Aorta (tissue), 5 donors: Measurements from ENCODE around the gene PRRG1. TPM values are rescaled to one million over a fixed set of nuclear protein-coding genes. Genes with fewer than 3 reads are reported as not detected.

Source experiments
- ATAC-seq: fragments of 200-7000 bp; cut with Tn5 transposase; one replicate; pipeline ENCODE4 v1.9.1; 2022; ENCODE audit warnings: moderate library complexity; ENCODE audit not compliant: low FRiP score
- DNase-seq, 2 donors: peaks; one replicate each; pipeline ENCODE4 v3.0.0-alpha.2; 2020
- H3K27ac ChIP-seq, 2 donors: one replicate each; pipeline ENCODE4 v1.5.1; 2013; ENCODE audit warnings: low read length in 2 of 2, mild to moderate bottlenecking in 2 of 2, moderate library complexity in 2 of 2, control low read depth in 1 of 2, inconsistent platforms in 1 of 2, low read depth in 1 of 2
- H3K27me3 ChIP-seq, 2 donors: one replicate each; pipeline ENCODE4 v1.6.1; 2013; ENCODE audit warnings: control low read depth in 1 of 2, low read length in 1 of 2, mild to moderate bottlenecking in 1 of 2, moderate library complexity in 1 of 2; ENCODE audit not compliant: insufficient read depth in 2 of 2, control insufficient read depth in 1 of 2
- H3K36me3 ChIP-seq, 2 donors: one replicate each; pipeline ENCODE4 v1.6.1; 2013; ENCODE audit warnings: control low read depth in 1 of 2, low read length in 1 of 2, mild to moderate bottlenecking in 1 of 2; ENCODE audit not compliant: insufficient read depth in 2 of 2, control insufficient read depth in 1 of 2
- H3K4me1 ChIP-seq, 2 donors: one replicate each; pipeline ENCODE4 v1.6.1; 2013; ENCODE audit warnings: low read length in 2 of 2, control low read depth in 1 of 2, mild to moderate bottlenecking in 1 of 2, moderate library complexity in 1 of 2; ENCODE audit not compliant: insufficient read depth in 2 of 2, control insufficient read depth in 1 of 2
- H3K4me3 ChIP-seq, 2 donors: one replicate each; pipeline ENCODE4 v1.5.1; 2013; ENCODE audit warnings: low read length in 2 of 2, control low read depth in 1 of 2, mild to moderate bottlenecking in 1 of 2
- H3K9me3 ChIP-seq: one replicate; pipeline ENCODE4 v1.6.1; 2013; ENCODE audit warnings: mild to moderate bottlenecking, low read length; ENCODE audit not compliant: control insufficient read depth
- WGBS, 2 donors: extraction: QIAGEN DNeasy Blood & Tissue Kit; methylation state at CpG; one replicate each; pipeline ENCODE4 v1.1.7; 2013; 5-methylcytosine and 5-hydroxymethylcytosine counted together
- intact Hi-C, 2 donors: fragments of 100-400 bp; cut with DNase I; formaldehyde crosslinking; loops; one replicate each; pipeline versions ENCODE4 v1.14.2 to v1.15.0; 2022
- polyA plus RNA-seq, 2 donors: library from polyadenylated mRNA; stranded (reverse); fragments of 200-250 nt; gene quantifications; one replicate each; pipeline ENCODE4 v1.2.3, GENCODE V29; 2013
- total RNA-seq, 2 donors: library from RNA; stranded (reverse); fragmentation: NEBNext Ultra II Directional; extraction: Animal tissue kit (Norgen Biotek cat#: 25700); gene quantifications; one replicate each; pipeline ENCODE4 v1.2.1, GENCODE V29; 2021
- donor health status: healthy with polysubstance abuse.
- donor health status: Bipolar disorder and iron deficiency.
- donor health status: DM: no; HTN: no; CAD: no.
- donor health status: DM: no; HTN: no; CAD: no.
- donor health status: DM: yes; HTN: yes; CAD: no.

The PRRG1 gene
- total and polyA plus RNA-seq, 4 donors = 2.5 to 17.8 (median 8.7) TPM

DNA sequence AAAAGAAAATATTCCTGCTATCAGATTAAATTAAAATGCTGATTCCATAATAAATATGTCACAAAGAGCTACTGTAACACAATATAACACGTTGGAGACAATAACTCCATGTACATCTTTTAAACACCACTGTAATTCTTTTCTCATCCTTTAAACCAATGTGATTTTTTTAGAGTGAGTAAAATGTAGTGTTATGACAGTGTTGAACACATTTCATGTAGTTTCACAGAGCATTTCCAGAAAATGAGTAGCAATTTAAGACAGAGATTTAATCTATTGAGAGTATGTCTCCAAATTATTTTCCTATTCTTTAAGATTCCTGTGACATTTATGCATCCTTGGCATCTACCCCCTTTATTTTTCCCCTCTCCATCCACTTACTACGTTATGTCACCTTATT, 17.1 kb upstream of the PRRG1 start:
- no peaks in the 10 kb centered on the region for H3K36me3 ChIP-seq
- H3K4me3 ChIP-seq = no peak overlapping the region
- DNase-seq = no peak
- no peaks in the 10 kb centered on the region for H3K9me3 ChIP-seq
- no peak overlapping the region for H3K27ac ChIP-seq
- H3K4me1 ChIP-seq = no peaks in the 10 kb centered on the region
- intact Hi-C loops = no loop called here
- 41 to 75% methylated on average over 2 of the region's 2 CpGs for WGBS, 2 donors
- H3K27me3 ChIP-seq = no peaks in the 10 kb centered on the region
- no peak for ATAC-seq

DNA sequence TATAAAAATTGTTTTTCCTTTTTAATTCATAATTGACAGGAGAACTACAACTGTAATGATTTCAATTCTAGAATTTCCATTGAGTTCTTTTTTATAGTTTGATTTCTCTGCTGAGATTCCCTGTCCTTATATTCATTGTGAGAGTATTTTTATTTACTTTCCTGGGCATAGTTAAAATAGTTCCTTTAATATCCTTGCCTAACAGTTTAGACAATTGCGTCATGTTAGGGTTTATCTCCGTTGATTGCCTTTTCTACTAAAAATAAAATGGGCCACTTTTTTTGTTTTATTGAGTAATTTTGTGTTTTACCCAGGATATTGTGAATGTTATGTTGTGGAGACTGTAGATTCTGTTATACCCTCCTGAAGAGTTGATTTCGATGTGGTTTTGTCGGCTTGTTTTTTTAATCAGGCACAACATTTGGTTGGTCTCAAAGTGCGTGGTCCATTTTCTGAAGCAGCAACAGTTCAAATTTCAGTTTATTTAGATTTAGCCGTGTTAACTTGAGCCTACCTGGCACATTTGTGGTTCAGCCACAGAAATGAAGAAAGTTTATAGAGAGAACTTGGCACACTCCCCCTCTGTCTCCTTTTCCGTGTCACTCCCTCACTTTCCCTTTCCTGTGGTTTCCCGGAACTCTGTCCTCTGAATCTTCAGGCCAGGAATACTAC, 16.0 kb upstream of the PRRG1 start:
- no peaks in the 10 kb centered on the region for H3K4me1 ChIP-seq
- DNase-seq (no peak), ATAC-seq (no peak)
- no peaks in the 10 kb centered on the region for H3K36me3 ChIP-seq
- WGBS, 2 donors = 62 to 71% methylated on average over 8 of the region's 8 CpGs
- H3K27me3 ChIP-seq = no peaks in the 10 kb centered on the region
- H3K27ac ChIP-seq = no peak overlapping the region
- intact Hi-C loops = no loop called here
- H3K9me3 ChIP-seq = no peaks in the 10 kb centered on the region
- H3K4me3 ChIP-seq = no peak overlapping the region

DNA sequence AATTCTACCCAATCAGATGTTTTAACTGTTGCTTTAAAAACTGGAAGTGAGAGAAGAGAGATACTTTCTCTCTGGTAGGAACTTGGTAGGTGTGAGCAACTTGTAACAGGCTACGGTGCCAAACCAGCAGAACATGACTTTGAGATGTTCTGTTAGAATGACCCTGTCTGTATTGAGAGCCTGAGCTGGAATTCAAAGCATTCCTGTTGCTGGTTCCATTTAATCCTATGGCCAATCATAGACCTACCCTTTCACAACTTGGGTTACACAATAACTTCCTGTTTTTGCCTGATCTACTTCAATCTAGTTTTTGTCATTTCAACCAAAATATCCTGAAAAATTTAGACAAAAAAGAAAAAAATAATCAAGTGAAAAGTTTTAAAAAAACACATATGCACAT, 1.7 kb upstream of the PRRG1 start:
- ATAC-seq (no peak), DNase-seq (no peak)
- Histone ChIP-seq H3K27ac (no peak overlapping the region), H3K27me3 (no peaks in the 10 kb centered on the region), H3K36me3 (no peaks in the 10 kb centered on the region), H3K4me3 (no peak overlapping the region), H3K9me3 (no peaks in the 10 kb centered on the region), H3K4me1 (no peaks in the 10 kb centered on the region)
- intact Hi-C loops = no loop called here
- WGBS, 2 donors = 87 to 90% methylated on average over 1 of the region's 1 CpG

DNA sequence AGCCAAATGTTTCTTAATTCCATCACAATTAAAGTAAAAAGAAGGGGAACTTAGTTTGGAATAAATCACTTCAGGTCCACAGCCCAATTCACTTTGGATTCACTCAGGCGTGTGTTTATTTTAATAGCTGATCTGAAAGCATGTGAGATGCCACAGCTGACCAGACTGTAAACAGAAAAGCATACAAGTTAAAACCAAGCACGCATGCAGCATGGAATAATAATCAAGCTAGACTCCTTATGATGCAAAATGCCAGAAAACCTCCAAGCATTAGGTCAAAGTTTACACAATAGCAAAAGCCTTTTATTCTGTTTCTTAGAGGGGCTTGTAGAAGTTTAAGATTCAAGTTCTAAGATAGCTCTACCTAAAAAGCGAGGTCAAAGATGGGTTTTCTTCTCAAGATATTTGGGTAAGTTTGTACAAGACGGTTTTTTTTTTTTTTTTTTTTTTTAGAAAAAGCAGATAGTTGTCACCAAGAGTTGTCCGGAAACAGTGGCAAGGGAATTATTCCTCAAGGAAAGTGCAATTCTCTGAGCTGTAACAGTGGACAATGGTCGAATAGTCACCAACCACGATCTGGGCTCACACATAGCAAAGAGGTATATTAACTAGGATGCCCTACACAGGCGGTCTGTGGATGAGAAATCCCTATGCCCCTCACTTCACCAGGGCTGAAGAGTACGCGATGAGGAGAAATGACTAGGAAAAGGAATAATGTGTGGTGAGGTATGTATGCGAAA, 763 bp upstream of the PRRG1 start:
- ATAC-seq = peak; percentile 6
- no peaks in the 10 kb centered on the region for H3K9me3 ChIP-seq
- no peaks in the 10 kb centered on the region for H3K36me3 ChIP-seq
- intact Hi-C loops = no loop called here
- no peaks in the 10 kb centered on the region for H3K27me3 ChIP-seq
- H3K27ac ChIP-seq = peak overlapping the region in 1 of 2 donors; percentile 64
- H3K4me1 ChIP-seq = no peaks in the 10 kb centered on the region
- peak overlapping the region; percentile 11 to 32 for H3K4me3 ChIP-seq
- DNase-seq = no peak
- WGBS, 2 donors = 42 to 45% methylated on average over 11 of the region's 11 CpGs

DNA sequence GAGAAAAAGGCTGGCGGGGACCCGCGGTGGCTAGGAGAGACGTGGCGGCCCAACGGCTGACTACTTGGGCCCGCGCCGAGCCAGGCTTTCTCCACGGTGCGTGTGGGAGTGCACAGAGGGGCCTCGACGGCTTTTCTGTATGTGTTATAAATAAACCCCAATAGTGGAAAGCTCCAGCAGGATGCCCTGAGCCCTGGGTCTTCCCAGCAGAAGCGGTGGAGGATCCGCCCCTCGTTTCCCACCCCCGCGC, 268 bp upstream of the PRRG1 start:
- WGBS, 2 donors = 0 to 26% methylated on average over 18 of the region's 18 CpGs
- intact Hi-C loops = no loop called here
- ATAC-seq (no peak), DNase-seq (no peak)
- no peaks in the 10 kb centered on the region for H3K36me3 ChIP-seq
- peak overlapping the region; percentile 11 to 32 for H3K4me3 ChIP-seq
- H3K9me3 ChIP-seq = no peaks in the 10 kb centered on the region
- no peaks in the 10 kb centered on the region for H3K4me1 ChIP-seq
- H3K27me3 ChIP-seq = no peaks in the 10 kb centered on the region
- H3K27ac ChIP-seq = peak overlapping the region in 1 of 2 donors; percentile 64

DNA sequence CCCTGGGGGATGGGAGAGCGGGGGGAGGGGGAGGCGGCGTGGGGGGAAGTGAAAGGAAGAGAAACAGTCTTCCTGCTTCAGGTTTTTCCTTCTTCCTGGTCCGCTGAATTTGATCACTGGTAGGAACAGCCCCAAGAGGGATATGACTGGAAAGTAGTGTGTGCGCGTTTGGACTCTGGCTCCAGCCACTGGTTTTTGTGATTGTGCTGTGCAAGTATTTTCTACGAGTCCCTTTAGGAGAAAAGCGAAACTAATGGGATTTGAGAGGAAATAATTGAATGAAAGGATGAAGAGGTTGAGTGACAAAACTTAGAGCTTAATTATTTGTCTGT, 836 bp downstream of the PRRG1 start:
- Histone ChIP-seq H3K27me3 (no peaks in the 10 kb centered on the region), H3K36me3 (no peaks in the 10 kb centered on the region), H3K4me3 (peak overlapping the region; percentile 0 to 48), H3K27ac (no peak overlapping the region), H3K9me3 (no peaks in the 10 kb centered on the region), H3K4me1 (no peaks in the 10 kb centered on the region)
- no peak for DNase-seq
- ATAC-seq = peak; percentile 11
- intact Hi-C loops = no loop called here
- 1 to 29% methylated on average over 7 to 8 of the region's 8 CpGs for WGBS, 2 donors

DNA sequence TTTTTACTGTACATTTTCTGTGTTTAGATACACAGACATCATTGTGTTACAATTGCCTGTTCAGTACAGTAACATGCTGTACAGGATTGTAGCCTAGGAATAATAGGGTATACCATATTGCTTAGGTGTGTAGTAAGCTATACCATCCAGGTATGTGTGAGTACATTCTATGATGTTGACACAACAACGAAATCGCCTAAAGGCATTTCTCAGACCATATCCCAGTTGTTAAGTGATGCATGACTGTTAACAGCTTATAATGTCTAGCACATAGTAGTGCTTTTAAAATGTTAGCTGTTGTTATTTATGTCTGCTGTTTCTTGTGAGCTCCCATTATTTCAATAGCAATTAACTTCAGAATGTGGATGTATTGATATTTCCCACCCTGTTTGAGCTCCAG, 4.5 kb downstream of the PRRG1 start:
- Histone ChIP-seq H3K4me3 (no peak overlapping the region), H3K9me3 (no peaks in the 10 kb centered on the region), H3K4me1 (no peaks in the 10 kb centered on the region), H3K27ac (no peak overlapping the region), H3K36me3 (no peaks in the 10 kb centered on the region), H3K27me3 (no peaks in the 10 kb centered on the region)
- no peak for ATAC-seq
- intact Hi-C loops = no loop called here
- WGBS, 2 donors = 84 to 99% methylated on average over 2 of the region's 2 CpGs
- DNase-seq = no peak

DNA sequence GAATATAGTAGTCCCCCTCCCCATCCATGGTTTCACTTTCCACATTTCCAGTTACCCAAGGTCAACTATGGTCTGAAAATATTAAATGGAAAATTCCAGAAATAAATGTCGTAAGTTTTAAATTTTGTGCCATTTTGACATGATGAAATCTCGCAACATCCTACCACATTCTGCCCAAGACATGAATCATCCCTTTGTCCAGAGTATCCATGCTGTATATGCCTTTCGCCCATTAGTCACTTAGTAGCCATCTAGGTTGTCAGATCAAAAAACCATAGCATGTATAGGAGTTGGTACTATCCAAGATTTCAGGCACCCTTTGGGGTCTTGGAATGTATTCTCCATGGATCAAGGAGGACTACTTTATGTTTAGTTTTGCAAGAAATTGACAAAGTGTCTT, 8.3 kb downstream of the PRRG1 start:
- DNase-seq (no peak), ATAC-seq (no peak)
- intact Hi-C loops = no loop called here
- WGBS, 2 donors = 77 to 98% methylated on average over 3 of the region's 3 CpGs
- Histone ChIP-seq H3K9me3 (no peaks in the 10 kb centered on the region), H3K36me3 (no peaks in the 10 kb centered on the region), H3K27ac (no peak overlapping the region), H3K4me3 (no peak overlapping the region), H3K4me1 (no peaks in the 10 kb centered on the region), H3K27me3 (no peaks in the 10 kb centered on the region)

DNA sequence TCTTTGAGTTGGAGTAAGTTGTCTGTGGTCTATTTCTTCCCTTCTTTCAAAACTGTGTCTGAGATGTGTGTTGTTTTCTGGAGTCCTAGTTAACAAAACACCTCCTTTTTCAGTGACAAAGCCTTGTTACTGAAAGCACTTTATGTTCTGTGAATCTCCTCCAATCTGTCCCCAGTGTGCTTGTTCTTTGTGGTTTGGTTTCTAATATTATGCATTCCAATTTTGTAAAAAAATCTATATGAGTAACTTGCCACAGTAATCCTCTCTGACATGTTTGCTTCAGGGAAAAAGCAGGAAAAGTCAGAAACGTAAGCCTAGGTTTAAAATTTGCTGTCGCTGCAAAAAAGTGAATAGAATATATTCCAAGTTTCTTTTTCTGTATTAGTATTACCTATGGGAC, 12.4 kb downstream of the PRRG1 start:
- no peak overlapping the region for H3K4me3 ChIP-seq
- DNase-seq (no peak), ATAC-seq (no peak)
- no peaks in the 10 kb centered on the region for H3K4me1 ChIP-seq
- no peak overlapping the region for H3K27ac ChIP-seq
- intact Hi-C loops = no loop called here
- no peaks in the 10 kb centered on the region for H3K27me3 ChIP-seq
- H3K9me3 ChIP-seq = no peaks in the 10 kb centered on the region
- WGBS, 2 donors = 71 to 93% methylated on average over 2 of the region's 2 CpGs
- no peaks in the 10 kb centered on the region for H3K36me3 ChIP-seq
